H7 (cell line): Measurements from ENCODE around the gene POLR3C. TPM values are rescaled to one million over a fixed set of nuclear protein-coding genes. Genes with fewer than 3 reads are reported as not detected.
A peak's percentile ranks its signal among the peaks of the same experiment; 100 is the strongest.

ENCODE experiments used
- DNase-seq: peaks from one replicate; pipeline ENCODE4 v3.0.0; 2012
- H3K27me3 ChIP-seq: 2 replicates; pipeline ENCODE4 v1.6.0; 2011; ENCODE audit warnings: mild to moderate bottlenecking, low read length; ENCODE audit not compliant: control insufficient read depth, insufficient read depth
- H3K36me3 ChIP-seq: replicated peaks from 2 replicates; pipeline ENCODE4 v1.5.1; 2011; ENCODE audit warnings: low read length; ENCODE audit not compliant: control insufficient read depth, insufficient read depth
- H3K4me3 ChIP-seq: 2 replicates; pipeline ENCODE4 v1.5.1; 2011; ENCODE audit warnings: low read depth, mild to moderate bottlenecking, control low read depth, low read length, moderate library complexity; ENCODE audit not compliant: insufficient read depth
- total RNA-seq: library from RNA; depleted of rRNA; stranded (reverse); fragments of >200 nt; shearing (Covaris generic); gene quantifications from 2 replicates; pipeline ENCODE4 v1.2.3, GENCODE V29; 2014

Gene POLR3C
- total RNA-seq, 1 experiment from 2014 or later = 44.3 TPM

DNA sequence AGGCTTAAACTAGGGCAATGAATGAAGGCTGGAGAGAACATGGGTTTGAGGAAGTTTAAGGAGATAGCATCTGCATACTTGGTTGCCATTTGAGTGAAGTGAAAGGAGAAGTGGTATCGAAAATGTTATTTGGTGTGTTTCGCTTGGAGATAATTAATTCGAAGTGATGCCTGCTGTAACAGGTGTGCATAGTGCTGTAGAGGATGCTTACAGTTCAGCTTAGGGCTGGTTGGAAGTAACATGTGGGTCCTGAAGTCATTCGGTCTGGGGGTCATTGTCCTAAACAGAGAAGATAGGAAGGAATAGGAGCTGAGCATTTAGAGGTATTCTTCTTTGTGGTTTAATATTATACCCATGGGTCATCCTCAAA is 21.1 kb downstream of the POLR3C start:
- Histone ChIP-seq H3K36me3 (peaks cover 17% of the 10 kb centered on the region), H3K4me3 (peak overlapping the region; percentile 69; the same call in 1 of the 2 replicates), H3K27me3 (peaks cover 5% of the 10 kb centered on the region; the same call in 1 of the 2 replicates)
- no peak for DNase-seq

DNA sequence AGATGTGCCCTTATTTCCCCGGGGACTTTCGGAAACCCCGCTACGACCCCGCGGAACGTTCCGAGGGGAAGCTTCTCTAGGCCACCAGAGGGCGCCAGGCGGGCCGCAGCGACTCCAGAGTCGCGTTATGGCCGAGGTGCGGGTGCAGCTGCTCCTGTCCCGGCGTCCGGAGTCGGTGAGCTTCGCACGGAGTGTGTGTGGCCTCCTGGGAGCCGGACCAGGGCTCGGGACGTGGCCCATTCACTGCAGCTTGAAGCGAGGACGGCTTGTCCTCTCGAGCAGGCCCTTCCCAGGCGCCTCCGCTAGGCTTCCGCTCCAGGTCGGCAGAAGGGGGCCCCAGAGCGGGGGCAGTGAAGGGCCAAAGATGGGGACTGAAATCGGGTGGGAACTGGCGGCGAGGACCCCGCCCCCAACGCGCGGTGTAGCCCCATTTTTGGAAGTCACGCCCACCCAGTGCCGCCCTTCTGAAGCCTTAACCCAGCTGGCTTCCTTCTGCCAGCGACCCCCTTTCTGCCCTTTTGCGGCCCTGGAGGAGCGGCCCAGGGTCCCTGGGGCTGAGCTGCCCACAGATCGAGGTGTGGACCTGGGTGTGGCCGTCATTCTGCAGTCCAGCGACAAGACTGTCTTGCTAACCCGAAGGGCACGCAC is 21.6 kb downstream of the POLR3C start, which contains the start of gene NUDT17:
Gene NUDT17, plus strand, starts transcription at position 117 of the 648 bp plus-strand sequence. Its CDS starts 11 bp downstream, at position 128.
- H3K27me3 ChIP-seq = peaks cover 5% of the 10 kb centered on the region; the same call in 1 of the 2 replicates
- DNase-seq = peak; percentile 95
- peaks cover 17% of the 10 kb centered on the region for H3K36me3 ChIP-seq
- H3K4me3 ChIP-seq = peak within 1 kb of the TSS; percentile 69

DNA sequence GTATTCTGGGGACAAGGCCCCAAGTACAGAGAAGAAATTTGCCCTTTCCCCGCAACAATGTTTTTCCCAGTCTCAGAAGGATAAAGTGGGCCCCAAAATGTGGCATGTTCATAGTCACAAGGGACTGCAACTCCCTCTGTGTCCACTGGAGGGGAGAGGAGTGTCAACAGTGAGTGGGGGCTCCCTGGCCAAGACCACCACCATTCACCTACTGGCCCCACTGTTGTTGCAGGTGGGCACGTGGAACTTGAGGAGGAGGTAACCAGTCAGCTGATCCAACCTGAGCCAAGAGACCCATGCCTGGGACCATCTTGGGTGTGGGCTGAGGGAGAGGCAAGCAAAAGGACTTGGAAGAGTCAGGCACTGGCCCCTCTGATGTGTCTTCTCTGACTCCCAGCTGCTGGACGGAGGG is 22.2 kb downstream of the POLR3C start:
- peak; percentile 85 for DNase-seq
- H3K27me3 ChIP-seq = peaks cover 5% of the 10 kb centered on the region; the same call in 1 of the 2 replicates
- peaks cover 13% of the 10 kb centered on the region for H3K36me3 ChIP-seq
- peak overlapping the region; percentile 69 for H3K4me3 ChIP-seq

DNA sequence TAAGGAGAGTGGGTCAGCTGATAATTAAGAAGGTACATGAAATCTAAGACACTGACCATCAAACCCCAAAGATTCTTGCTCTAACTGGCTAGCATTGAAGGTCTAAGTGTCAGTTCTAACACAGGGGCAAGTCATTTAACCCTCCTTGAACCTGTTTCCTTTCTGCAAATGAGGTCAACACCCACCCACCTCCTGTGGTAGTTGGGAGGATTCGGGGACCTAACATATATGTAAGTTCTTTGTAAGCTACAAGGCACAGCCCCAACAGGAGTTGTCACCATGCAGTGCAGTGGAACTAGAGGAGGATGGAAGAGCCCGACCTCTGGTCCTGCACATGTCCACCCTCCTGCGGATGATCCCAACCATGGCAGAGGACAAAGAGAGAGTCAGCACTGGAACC is 23.8 kb downstream of the POLR3C start:
- Histone ChIP-seq H3K4me3 (no peak overlapping the region), H3K27me3 (peaks cover 5% of the 10 kb centered on the region; the same call in 1 of the 2 replicates), H3K36me3 (peaks cover 11% of the 10 kb centered on the region)
- DNase-seq = no peak

DNA sequence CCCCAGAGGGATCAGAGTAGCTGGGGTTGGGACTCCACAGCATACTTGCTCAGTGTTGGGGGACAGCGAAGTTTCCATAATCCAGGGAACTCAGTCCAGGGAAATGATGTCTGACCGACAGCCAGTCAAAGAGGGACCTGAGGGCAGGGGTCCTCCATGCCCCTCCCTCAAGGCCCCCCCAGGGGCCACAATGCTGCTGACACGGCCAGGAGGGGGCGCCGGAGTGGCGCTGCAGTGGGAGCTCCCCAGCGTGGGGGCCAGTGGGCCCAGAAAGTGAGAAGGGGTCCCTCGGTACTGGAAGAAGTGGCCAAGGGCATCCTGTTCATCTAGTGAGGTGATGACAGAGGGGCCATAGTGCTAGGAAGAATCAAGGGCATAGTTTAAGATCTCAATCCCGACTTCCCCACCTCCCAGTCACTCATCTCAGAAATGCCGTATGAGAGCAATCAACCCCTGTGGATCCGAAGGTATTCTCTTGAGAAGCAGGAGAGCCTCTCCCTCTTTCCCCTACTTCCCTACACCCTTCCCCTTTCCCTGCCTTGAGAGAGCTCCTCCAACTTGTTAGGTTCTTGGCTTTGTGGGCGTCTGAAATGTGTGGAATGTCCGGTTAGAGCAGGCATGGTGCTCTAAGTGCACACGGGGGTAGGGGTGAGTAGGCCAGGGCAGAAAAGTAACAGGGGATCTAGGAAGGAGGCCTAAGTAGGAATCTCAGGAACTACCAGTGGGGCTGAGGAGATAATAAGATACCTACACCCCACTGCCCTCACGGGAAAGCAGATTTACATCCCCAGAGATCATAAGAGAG is 25.6 kb downstream of the POLR3C start:
- Histone ChIP-seq H3K36me3 (peaks cover 16% of the 10 kb centered on the region), H3K27me3 (peaks cover 5% of the 10 kb centered on the region; the same call in 1 of the 2 replicates), H3K4me3 (no peak overlapping the region)
- DNase-seq = peak; percentile 87

DNA sequence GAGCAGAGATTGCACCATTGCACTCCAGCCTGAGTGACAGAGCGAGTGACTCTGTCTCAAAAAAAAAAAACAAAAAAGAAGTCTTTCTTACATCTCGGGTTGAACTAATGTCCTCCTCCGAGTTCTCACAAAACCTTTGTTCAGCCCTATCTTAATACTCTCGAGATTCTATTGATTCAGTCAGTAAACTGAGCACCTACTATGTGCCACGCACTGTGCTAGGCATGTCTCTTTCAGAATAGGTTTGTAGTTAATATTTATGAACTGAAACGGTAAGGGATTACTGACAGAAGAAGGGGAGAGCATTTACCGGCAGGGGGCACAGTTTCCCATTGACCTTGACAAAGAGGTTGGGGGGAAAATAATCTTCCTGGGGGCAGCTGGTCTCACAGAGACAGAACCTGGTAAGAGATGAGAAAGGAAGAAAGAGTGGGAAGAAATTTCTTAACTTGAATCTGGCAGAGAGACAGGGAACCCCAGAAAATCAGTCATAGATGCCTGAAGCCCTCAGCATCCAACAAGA is 31.5 kb downstream of the POLR3C start:
- H3K4me3 ChIP-seq = no peak overlapping the region
- no peak for DNase-seq
- peaks cover 23% of the 10 kb centered on the region for H3K36me3 ChIP-seq

DNA sequence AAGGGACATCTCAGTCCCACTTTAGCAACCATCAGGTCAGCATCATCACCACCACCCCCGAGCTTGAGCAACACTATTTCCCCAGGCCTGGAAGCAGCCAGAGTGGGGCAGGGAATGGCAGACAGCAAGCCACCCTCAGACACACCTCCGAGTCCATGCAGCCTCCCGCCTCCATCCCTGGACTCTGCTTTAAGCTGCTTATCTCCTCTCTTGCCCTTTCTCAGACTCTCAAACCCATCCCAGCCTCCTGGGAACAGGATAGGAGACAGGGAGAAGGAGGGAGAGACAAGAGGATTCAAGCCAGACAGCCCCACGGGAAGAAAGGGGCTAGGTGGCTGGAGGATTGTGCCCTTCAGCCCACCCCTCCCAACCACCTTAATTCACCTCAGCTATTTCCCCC is 33.2 kb downstream of the POLR3C start:
- Histone ChIP-seq H3K27me3 (no peaks in the 10 kb centered on the region), H3K36me3 (peaks cover 19% of the 10 kb centered on the region), H3K4me3 (no peak overlapping the region)
- DNase-seq = no peak

More for the DNA sequence above, 31.5 kb downstream of the POLR3C start:
- no peaks in the 10 kb centered on the region for H3K27me3 ChIP-seq

DNA sequence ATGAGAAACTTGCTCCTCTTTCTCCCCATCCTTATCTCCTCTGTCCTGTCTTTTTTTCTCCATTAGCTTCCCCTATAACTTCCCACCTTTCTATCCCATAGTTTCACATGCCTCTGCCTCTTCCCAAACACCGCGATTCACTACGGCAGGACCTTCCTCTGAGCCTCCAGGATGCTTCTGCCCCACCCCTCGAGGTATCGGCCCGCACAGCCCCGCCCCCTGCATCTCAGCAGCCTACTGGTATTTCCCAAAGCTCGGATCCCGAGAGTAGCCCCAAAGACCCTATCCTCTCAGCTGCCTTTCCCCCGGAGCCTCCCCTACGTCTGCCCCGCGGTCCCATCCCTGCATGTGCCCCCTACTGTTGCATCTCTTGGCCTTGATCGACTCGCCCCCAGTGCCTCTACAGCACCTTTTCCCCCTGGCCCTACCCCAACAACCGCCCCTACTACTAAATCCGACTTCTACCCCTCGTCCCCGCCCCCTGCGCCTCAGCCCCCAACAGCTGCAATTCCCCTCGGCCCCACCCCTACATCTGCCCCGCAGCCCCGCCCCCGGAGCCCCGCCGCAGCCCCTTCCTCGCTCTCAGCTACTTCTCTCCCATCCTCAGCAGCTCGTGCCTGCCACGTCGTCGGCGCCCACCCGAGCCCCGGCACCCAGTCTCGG is 34.4 kb downstream of the POLR3C start:
- DNase-seq = peak; percentile 96
- Histone ChIP-seq H3K27me3 (peaks cover 2% of the 10 kb centered on the region; the same call in 1 of the 2 replicates), H3K4me3 (peak overlapping the region; percentile 90), H3K36me3 (peaks cover 16% of the 10 kb centered on the region)

DNA sequence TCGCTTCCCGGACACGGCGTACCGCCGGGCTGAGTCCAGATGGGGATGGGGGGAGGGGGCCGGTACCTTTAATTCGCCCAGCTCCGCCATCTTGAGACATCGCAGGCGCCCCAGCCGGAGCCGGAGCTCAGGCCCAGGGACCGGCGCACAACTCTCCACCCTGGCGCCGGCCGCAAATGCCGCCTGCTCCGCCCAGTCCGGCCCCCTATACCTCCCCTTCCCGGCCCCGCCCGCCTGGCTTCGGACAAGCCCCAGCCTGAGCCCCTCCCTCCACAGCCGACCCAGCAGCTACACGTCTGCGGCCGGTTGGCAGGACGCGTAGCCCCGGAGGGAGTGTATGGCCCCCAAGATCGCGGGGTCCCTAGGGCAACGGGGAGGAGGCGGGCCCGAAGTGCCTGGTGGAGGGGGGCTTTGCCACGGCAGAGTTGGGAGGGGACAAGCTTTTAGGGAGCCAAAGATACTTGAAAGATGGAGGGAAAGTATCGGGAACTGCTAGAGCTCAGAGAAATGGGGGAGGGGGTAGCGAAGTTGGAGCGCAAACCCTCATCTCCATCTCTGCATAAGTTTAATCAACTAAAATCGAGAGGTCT is 35.0 kb downstream of the POLR3C start, which contains the start of gene PIAS3:
Gene PIAS3, minus strand, starts transcription at position 181 of the 590 bp plus-strand sequence. Its CDS starts 91 bp downstream, at position 90.
- DNase-seq = peak; percentile 99
- H3K27me3 ChIP-seq = peaks cover 3% of the 10 kb centered on the region; the same call in 1 of the 2 replicates
- peaks cover 14% of the 10 kb centered on the region for H3K36me3 ChIP-seq
- peak within 1 kb of the TSS; percentile 90 for H3K4me3 ChIP-seq

DNA sequence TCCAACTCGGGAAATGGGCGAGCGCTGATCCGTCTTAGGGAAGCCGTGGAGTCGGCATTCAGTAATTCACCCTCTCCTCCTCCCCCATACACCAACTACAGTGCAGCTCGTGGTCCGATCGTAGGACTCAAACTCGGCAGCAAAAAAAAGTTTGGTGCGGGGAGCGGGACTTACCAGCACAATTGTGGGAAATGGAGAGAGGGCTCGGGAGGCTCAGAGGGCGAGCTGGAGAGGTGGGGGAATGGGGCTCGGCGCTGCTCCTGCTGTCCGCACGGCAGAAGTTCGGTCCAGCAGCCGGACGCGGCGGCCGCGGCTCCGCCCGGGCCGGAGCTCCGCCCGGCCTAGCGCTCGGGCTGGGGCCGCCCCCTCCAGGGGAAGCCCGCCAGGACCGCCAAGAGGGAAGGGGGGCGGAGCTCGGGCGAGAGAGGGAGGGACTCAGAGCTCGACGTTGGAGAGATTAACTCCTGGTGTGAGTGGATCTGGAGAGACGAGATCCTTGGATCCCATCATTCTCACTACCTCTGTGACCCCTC is 35.6 kb downstream of the POLR3C start:
- peak; percentile 97 for DNase-seq
- peaks cover 12% of the 10 kb centered on the region for H3K36me3 ChIP-seq
- peaks cover 3% of the 10 kb centered on the region; the same call in 1 of the 2 replicates for H3K27me3 ChIP-seq
- peak overlapping the region; percentile 90 for H3K4me3 ChIP-seq

DNA sequence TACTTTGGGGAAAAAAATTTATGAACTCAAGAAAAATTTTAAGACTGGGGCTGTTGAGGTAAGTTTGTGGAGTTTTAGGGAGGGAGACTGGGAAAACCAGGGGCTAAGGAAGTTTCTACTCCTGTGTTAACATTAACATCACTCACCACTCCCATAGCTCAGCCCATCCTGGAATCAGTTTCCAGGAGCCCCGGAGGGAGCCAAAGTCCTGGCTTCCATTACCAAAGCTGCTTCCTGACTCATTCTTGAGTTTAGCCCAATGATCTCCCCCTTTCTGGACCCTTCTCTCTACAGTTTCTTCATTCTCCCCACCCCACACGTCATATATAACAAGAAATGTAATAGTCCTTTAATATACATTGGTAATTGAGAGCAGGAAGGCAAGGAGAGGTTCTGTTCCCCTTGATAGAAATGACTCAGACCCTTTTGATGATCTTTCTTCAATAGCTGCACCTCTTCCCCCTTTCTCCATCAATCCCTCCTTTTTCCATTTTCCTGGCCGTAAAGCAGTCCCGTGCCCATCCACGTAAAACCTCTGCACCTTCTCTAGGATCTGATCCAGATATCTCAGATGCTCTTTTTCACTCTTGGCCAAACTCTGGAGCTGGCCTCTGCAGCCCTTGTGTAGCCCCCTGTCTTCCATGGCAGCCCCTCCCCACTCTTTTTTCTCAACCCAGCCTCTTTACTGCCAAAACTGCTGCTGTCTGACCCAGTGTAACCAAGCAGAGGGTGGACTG is 39.5 kb downstream of the POLR3C start:
- Histone ChIP-seq H3K36me3 (no peaks in the 10 kb centered on the region), H3K4me3 (no peak overlapping the region), H3K27me3 (peaks cover 5% of the 10 kb centered on the region; the same call in 1 of the 2 replicates)
- no peak for DNase-seq

DNA sequence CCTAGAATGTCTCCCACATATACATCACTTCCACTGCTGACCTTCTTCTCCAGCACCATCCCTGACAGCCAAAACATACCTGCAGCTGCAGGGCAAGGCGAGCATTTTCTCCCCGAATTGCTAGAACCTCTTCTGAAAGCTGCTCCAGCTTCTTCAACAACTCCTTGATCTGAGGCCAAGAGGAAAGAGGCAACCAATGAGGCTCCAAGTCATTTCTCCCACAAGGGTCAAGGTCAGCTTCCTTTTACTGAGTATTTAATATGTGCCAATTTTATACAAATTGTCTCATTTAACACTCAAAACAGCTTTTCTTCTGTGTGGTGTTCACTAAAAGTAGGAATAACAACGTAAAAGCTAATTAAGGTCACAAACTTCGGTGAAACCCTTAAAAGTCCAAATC is 44.2 kb downstream of the POLR3C start:
- Histone ChIP-seq H3K36me3 (no peaks in the 10 kb centered on the region), H3K27me3 (peaks cover 19% of the 10 kb centered on the region), H3K4me3 (no peak overlapping the region)
- no peak for DNase-seq
